ENCODE results near the gene TMEM81. TPM values are rescaled to one million over a fixed set of nuclear protein-coding genes. Genes with fewer than 3 reads are reported as not detected.

The TMEM81 gene
- total RNA-seq, 2 donors from 2014 or later: 2.4 to 2.9 TPM

GRCh38 chr1:205064741-205065316, 19.4 kb downstream of the TMEM81 start:
- no peak for DNase-seq (ENCODE audit: low spot score)
- Histone ChIP-seq H3K36me3 (no peaks in the 10 kb centered on the region), H3K27me3 (no peaks in the 10 kb centered on the region), H3K4me1 (peaks cover 0 to 14% of the 10 kb centered on the region in 2 donors), H3K27ac (no peak overlapping the region), H3K4me3 (no peak overlapping the region), H3K9me3 (no peaks in the 10 kb centered on the region)
- no peak for TF ChIP-seq CTCF (IDR thresholded peaks at IDR 0.05)

GRCh38 chr1:205064301-205064700, 20.0 kb downstream of the TMEM81 start:
- no peaks in the 10 kb centered on the region for H3K9me3 ChIP-seq
- H3K4me3 ChIP-seq: no peak overlapping the region
- peaks cover 0 to 14% of the 10 kb centered on the region in 2 donors for H3K4me1 ChIP-seq
- no peaks in the 10 kb centered on the region for H3K27me3 ChIP-seq
- no peak for DNase-seq (ENCODE audit: low spot score)
- no peak overlapping the region for H3K27ac ChIP-seq
- H3K36me3 ChIP-seq: no peaks in the 10 kb centered on the region
- no peak for TF ChIP-seq CTCF (IDR thresholded peaks at IDR 0.05)

- Histone ChIP-seq H3K36me3 (no peaks in the 10 kb centered on the region), H3K9me3 (no peaks in the 10 kb centered on the region), H3K27me3 (no peaks in the 10 kb centered on the region), H3K4me3 (no peak overlapping the region), H3K27ac (no peak overlapping the region), H3K4me1 (peaks cover 0 to 8% of the 10 kb centered on the region in 2 donors)
- DNase-seq (ENCODE audit: low spot score): no peak
- TF ChIP-seq CTCF (IDR thresholded peaks at IDR 0.05): no peak
These were observed 21.4 kb downstream of the TMEM81 start for GRCh38 chr1:205062895-205063294.

- Histone ChIP-seq H3K27me3 (no peaks in the 10 kb centered on the region), H3K4me3 (no peak overlapping the region), H3K4me1 (peaks cover 0 to 8% of the 10 kb centered on the region in 2 donors), H3K36me3 (no peaks in the 10 kb centered on the region), H3K27ac (no peak overlapping the region), H3K9me3 (no peaks in the 10 kb centered on the region)
- no peak for DNase-seq (ENCODE audit: low spot score)
- TF ChIP-seq CTCF (IDR thresholded peaks at IDR 0.05): no peak
These were observed 21.9 kb downstream of the TMEM81 start for GRCh38 chr1:205062319-205062718.

- Histone ChIP-seq H3K27me3 (no peaks in the 10 kb centered on the region), H3K27ac (no peak overlapping the region), H3K4me1 (peaks cover 0 to 8% of the 10 kb centered on the region in 2 donors), H3K36me3 (no peaks in the 10 kb centered on the region), H3K4me3 (no peak overlapping the region), H3K9me3 (no peaks in the 10 kb centered on the region)
- peak; percentile 67 to 89 for TF ChIP-seq CTCF (IDR thresholded peaks at IDR 0.05)
- peak; percentile 71 for DNase-seq (ENCODE audit: low spot score)
These were observed 22.6 kb downstream of the TMEM81 start for GRCh38 chr1:205061665-205062069.

- H3K27ac ChIP-seq: no peak overlapping the region
- no peak overlapping the region for H3K4me3 ChIP-seq
- H3K27me3 ChIP-seq: no peaks in the 10 kb centered on the region
- H3K9me3 ChIP-seq: no peaks in the 10 kb centered on the region
- no peaks in the 10 kb centered on the region for H3K36me3 ChIP-seq
- peaks cover 0 to 8% of the 10 kb centered on the region in 2 donors for H3K4me1 ChIP-seq
- no peak for TF ChIP-seq CTCF (IDR thresholded peaks at IDR 0.05)
- no peak for DNase-seq (ENCODE audit: low spot score)
These were observed 23.0 kb downstream of the TMEM81 start for GRCh38 chr1:205061227-205061626.
